Hepatocyte (in vitro differentiated cells): ENCODE data around the gene USP10. TPM values are rescaled to one million over a fixed set of nuclear protein-coding genes. Genes with fewer than 3 reads are reported as not detected.

Experiments
- DNase-seq: peaks from one replicate; pipeline ENCODE4 v3.0.0-alpha.2; 2016; ENCODE audit warnings: low spot score
- H2AFZ ChIP-seq: fragments of 200-600 bp; sonication (generic); 2 replicates; pipeline ENCODE4 v1.6.0; 2016; ENCODE audit warnings: antibody characterized with exemption, mild to moderate bottlenecking
- H3K27ac ChIP-seq: fragments of 200-600 bp; sonication (generic); 2 replicates; pipeline ENCODE4 v1.5.1; 2016; ENCODE audit warnings: mild to moderate bottlenecking
- H3K27me3 ChIP-seq: fragments of 200-600 bp; sonication (generic); 2 replicates; pipeline ENCODE4 v1.6.1; 2016
- H3K36me3 ChIP-seq: fragments of 200-600 bp; sonication (generic); replicated peaks from 2 replicates; pipeline ENCODE4 v1.5.1; 2016; ENCODE audit warnings: low read depth; ENCODE audit not compliant: insufficient read depth
- H3K4me1 ChIP-seq: fragments of 200-600 bp; sonication (generic); 2 replicates; pipeline ENCODE4 v1.5.1; 2016; ENCODE audit warnings: mild to moderate bottlenecking, moderate library complexity; ENCODE audit not compliant: insufficient read depth
- H3K4me2 ChIP-seq: fragments of 200-600 bp; sonication (generic); 2 replicates; pipeline ENCODE4 v1.6.0; 2016
- H3K4me3 ChIP-seq: fragments of 200-600 bp; sonication (generic); 2 replicates; pipeline ENCODE4 v1.5.1; 2016; ENCODE audit warnings: mild to moderate bottlenecking
- H3K79me2 ChIP-seq: fragments of 200-600 bp; sonication (generic); 2 replicates; pipeline ENCODE4 v1.6.0; 2017; ENCODE audit warnings: mild to moderate bottlenecking
- H3K9me2 ChIP-seq: fragments of 200-600 bp; sonication (generic); replicated peaks from 2 replicates; pipeline ENCODE4 v1.6.0; 2017; ENCODE audit warnings: mild to moderate bottlenecking; ENCODE audit not compliant: insufficient read depth
- H3K9me3 ChIP-seq: fragments of 200-600 bp; sonication (generic); 2 replicates; pipeline ENCODE4 v1.5.1; 2016; ENCODE audit warnings: low read depth, mild to moderate bottlenecking
- H4K20me1 ChIP-seq: fragments of 200-600 bp; sonication (generic); 2 replicates; pipeline ENCODE4 v1.6.0; 2016; ENCODE audit warnings: mild to moderate bottlenecking; ENCODE audit not compliant: insufficient read depth, poor library complexity, severe bottlenecking
- CTCF ChIP-seq: fragments of 200-600 bp; sonication (generic); IDR thresholded peaks from 2 replicates; pipeline ENCODE4 v1.5.1; 2016; ENCODE audit warnings: antibody characterized with exemption, mild to moderate bottlenecking; ENCODE audit not compliant: poor library complexity
- EZH2 ChIP-seq: fragments of 200-600 bp; sonication (generic); IDR thresholded peaks from 2 replicates; pipeline ENCODE4 v1.6.1; 2016; ENCODE audit warnings: antibody characterized with exemption, mild to moderate bottlenecking, borderline replicate concordance
- EZH2phosphoT487 ChIP-seq: fragments of 200-600 bp; sonication (generic); IDR thresholded peaks from one replicate; pipeline ENCODE4 v1.6.1; 2018; ENCODE audit warnings: antibody characterized with exemption, mild to moderate bottlenecking, low read depth, moderate library complexity; ENCODE audit not compliant: unreplicated experiment, severe bottlenecking
- WGBS: methylation state at CpG from one replicate; pipeline ENCODE4 v1.1.6; 2016; ENCODE audit warnings: low lambda C conversion rate; ENCODE audit errors: missing lambda C conversion rate; 5-methylcytosine and 5-hydroxymethylcytosine counted together
- polyA plus RNA-seq: library from polyadenylated mRNA; unstranded; fragments of >200 nt; fragmentation: Nextera tagmentation; extraction: Ambion mirVana; gene quantifications from 2 replicates; pipeline ENCODE4 v1.2.1, GENCODE V29; 2016
- total RNA-seq: library from RNA; depleted of rRNA; stranded (reverse); fragments of >200 nt; gene quantifications from 2 replicates; pipeline ENCODE4 v1.2.3, GENCODE V29; 2014

The USP10 gene
- total and polyA plus RNA-seq, 2 experiments from 2014 or later: 53.1 to 62.4 TPM

DNA sequence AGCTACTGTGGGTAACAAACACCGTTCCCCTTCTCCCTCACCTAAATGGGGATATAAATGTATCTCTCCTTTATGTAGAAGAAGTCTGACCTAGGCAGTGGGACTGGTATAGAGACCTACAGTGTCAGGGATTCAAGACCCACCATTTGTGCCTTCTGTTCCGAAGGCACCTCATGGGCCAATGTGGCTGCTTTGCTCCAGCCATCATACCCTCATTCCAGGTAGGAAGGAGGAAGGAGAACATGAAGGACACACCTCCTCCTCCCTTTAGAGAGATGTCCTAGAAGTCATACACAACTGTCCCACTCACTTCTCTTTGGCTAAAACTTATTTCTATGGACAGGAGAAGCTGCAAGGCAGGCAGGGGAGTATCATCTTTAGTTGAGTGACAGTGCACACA, 111.7 kb downstream of the USP10 start:
- no peaks in the 10 kb centered on the region for H3K9me2 ChIP-seq
- no peak overlapping the region for H3K4me3 ChIP-seq
- H3K79me2 ChIP-seq: no peaks in the 10 kb centered on the region
- no peaks in the 10 kb centered on the region for H3K27me3 ChIP-seq
- WGBS: 100% methylated on average over 2 of the region's 2 CpGs
- no peaks in the 10 kb centered on the region for H3K36me3 ChIP-seq
- no peak overlapping the region for H2AFZ ChIP-seq
- no peaks in the 10 kb centered on the region for H3K4me1 ChIP-seq
- H3K27ac ChIP-seq: no peak overlapping the region
- TF ChIP-seq CTCF: no peak
- no peak for DNase-seq
- no peaks in the 10 kb centered on the region for H3K9me3 ChIP-seq
- H3K4me2 ChIP-seq: no peak overlapping the region
- H4K20me1 ChIP-seq: no peaks in the 10 kb centered on the region

- WGBS: 78% methylated on average over 15 of the region's 15 CpGs
- no peaks in the 10 kb centered on the region for H3K36me3 ChIP-seq
- no peaks in the 10 kb centered on the region for H3K4me1 ChIP-seq
- no peaks in the 10 kb centered on the region for H3K27me3 ChIP-seq
- TF ChIP-seq EZH2phosphoT487: no peak
- no peak for TF ChIP-seq CTCF
- no peak for TF ChIP-seq EZH2
- no peaks in the 10 kb centered on the region for H4K20me1 ChIP-seq
- no peak overlapping the region for H3K27ac ChIP-seq
- no peaks in the 10 kb centered on the region for H3K9me2 ChIP-seq
- no peak for DNase-seq
- H3K4me3 ChIP-seq: no peak overlapping the region
- H3K79me2 ChIP-seq: no peaks in the 10 kb centered on the region
- H2AFZ ChIP-seq: no peak overlapping the region
- H3K4me2 ChIP-seq: no peak overlapping the region
- no peaks in the 10 kb centered on the region for H3K9me3 ChIP-seq
Observed at GRCh38 chr16:84813141-84813934, 113.5 kb downstream of the USP10 start.

DNA sequence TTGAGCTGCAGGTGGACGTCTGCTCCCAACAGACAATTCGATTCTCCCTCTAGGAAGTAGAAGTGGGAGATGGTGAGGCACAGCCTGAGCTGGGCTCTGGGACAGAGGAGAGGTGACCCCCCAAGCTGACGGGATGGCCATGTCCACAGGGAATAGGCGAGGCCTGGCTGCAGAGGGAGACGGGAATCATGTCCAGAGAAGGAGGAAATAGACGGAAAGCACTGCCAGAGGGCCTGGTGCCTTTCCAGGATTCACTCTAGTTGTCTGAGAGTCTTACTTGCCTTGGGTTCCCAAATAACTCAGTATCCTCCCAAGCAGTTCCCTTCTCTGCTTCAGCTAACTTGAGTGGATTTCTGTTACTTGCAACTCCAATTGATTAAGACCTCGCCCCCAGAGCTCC, 115.7 kb downstream of the USP10 start:
- H3K4me3 ChIP-seq: no peak overlapping the region
- no peaks in the 10 kb centered on the region for H3K9me2 ChIP-seq
- no peaks in the 10 kb centered on the region for H3K4me1 ChIP-seq
- H3K36me3 ChIP-seq: no peaks in the 10 kb centered on the region
- peaks cover 5% of the 10 kb centered on the region for H3K79me2 ChIP-seq
- no peak for TF ChIP-seq EZH2phosphoT487
- no peak for TF ChIP-seq EZH2
- no peak for TF ChIP-seq CTCF
- 88% methylated on average over 7 of the region's 7 CpGs for WGBS
- H3K27ac ChIP-seq: no peak overlapping the region
- H2AFZ ChIP-seq: no peak overlapping the region
- H3K9me3 ChIP-seq: no peaks in the 10 kb centered on the region
- DNase-seq: no peak
- H3K4me2 ChIP-seq: no peak overlapping the region
- H3K27me3 ChIP-seq: no peaks in the 10 kb centered on the region
- peaks cover 1% of the 10 kb centered on the region for H4K20me1 ChIP-seq
